ENCODE measurements around the gene NOTCH3. TPM values are rescaled to one million over a fixed set of nuclear protein-coding genes. Genes with fewer than 3 reads are reported as not detected.

The NOTCH3 gene
- total and polyA plus RNA-seq, 2 of the 8 experiments (the other 6 are each of a cell fraction or from before 2014, with no cell fraction given) = 37.5 to 107 TPM

GRCh38 chr19:15125232-15126067, 75.3 kb downstream of the NOTCH3 start (continued):
- TF ChIP-seq CEBPB (IDR thresholded peaks at IDR 0.05; ENCODE audit: low read depth, low read length) = 0 out of 2 replicates have a peak, but pooled peaks have one; percentile 42
- TF ChIP-seq MAFK (IDR thresholded peaks at IDR 0.05; ENCODE audit: low read depth, low read length) = no peak
- TF ChIP-seq TEAD4 (IDR thresholded peaks at IDR 0.05; ENCODE audit: low read depth, low read length) = peak; percentile 10; the same call in 1 of the 2 replicates
- TF ChIP-seq CREB1 (IDR thresholded peaks at IDR 0.05) = peak; percentile 81
- TF ChIP-seq POLR2AphosphoS5 (IDR thresholded peaks at IDR 0.05; ENCODE audit: low read depth, low read length) = peak; percentile 87
- peak; percentile 49; the same call in 1 of the 2 replicates for TF ChIP-seq ATF3 (IDR thresholded peaks at IDR 0.05; ENCODE audit: insufficient read depth, low read depth, low read length)

Data from H1 (cell line).